GM12891 (cell line): Measurements from ENCODE around the gene KCNIP1.

Source experiments
- POLR2A ChIP-seq: IDR thresholded peaks from 2 replicates; pipeline ENCODE4 v1.6.1; 2011; ENCODE audit warnings: low read depth, low read length, control low read depth
- POLR2AphosphoS5 ChIP-seq: IDR thresholded peaks from 2 replicates; pipeline ENCODE4 v1.6.1; 2011; ENCODE audit warnings: low read depth, low read length, control low read depth
- TAF1 ChIP-seq: IDR thresholded peaks from 2 replicates; pipeline ENCODE4 v1.6.1; 2011; ENCODE audit warnings: low read depth, low read length, control low read depth

DNA sequence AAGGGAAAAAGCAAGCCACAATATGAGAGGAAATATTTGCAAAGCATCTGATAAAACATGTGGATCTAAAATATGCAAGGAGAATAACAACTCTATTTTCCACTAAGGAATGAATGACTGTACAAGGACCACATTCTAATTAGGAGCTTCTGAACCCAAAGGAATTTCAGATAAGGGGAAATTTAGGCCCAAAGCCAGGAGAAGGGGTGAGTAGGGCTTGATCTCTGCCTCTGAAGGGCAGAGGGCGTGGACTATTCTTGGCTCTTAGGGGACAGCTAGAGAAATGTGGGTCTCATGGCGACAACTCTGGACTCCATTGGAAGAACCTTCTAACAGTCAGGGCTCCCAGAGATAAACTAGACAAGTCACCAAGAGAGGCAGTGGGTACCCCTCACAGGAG is 147.0 kb downstream of the KCNIP1 start:
- TF ChIP-seq POLR2AphosphoS5 (no peak), POLR2A (no peak), TAF1 (no peak)
